Left lobe of liver (tissue), 2 donors: ENCODE data around the gene TXNDC16. TPM values are rescaled to one million over a fixed set of nuclear protein-coding genes. Genes with fewer than 3 reads are reported as not detected.

Experiments
- ATAC-seq: fragments of 200-7000 bp; cut with Tn5 transposase; one replicate; pipeline ENCODE4 v1.9.1; 2020; ENCODE audit warnings: mild to moderate bottlenecking, moderate library complexity
- DNase-seq: peaks from one replicate; pipeline ENCODE4 v3.0.0-alpha.2; 2020; ENCODE audit warnings: low spot score
- total RNA-seq: library from RNA; stranded (reverse); gene quantifications from one replicate; pipeline ENCODE4 v1.2.1, GENCODE V29; 2021
- donor health status: DM: no; HTN: no; CAD: no; lungs with moderate emphysema.
- donor health status: DM: no; HTN: yes; CAD: no.

Gene TXNDC16
- total RNA-seq, 1 donor from 2014 or later, result 2.9 TPM

DNA sequence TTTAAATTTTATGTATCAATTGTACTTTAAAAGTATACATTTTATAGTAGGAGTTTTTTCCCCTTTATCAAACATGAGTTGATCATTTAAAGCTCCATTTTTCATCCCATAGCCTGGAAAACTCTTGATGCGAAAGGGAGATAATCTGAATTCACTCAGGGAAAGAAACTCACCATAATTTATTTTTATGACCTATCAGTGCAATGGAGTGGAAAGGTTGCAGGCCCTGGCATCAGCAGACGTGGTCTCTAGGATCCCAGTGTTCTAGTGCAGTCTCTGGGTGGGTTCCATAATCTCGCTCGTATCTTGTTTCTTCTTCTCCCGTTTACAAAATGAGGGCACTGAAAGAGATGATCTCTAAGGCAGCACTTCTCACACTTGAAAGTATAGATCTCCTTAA is 153.2 kb downstream of the TXNDC16 start:
- no peak for ATAC-seq
- DNase-seq, result no peak

DNA sequence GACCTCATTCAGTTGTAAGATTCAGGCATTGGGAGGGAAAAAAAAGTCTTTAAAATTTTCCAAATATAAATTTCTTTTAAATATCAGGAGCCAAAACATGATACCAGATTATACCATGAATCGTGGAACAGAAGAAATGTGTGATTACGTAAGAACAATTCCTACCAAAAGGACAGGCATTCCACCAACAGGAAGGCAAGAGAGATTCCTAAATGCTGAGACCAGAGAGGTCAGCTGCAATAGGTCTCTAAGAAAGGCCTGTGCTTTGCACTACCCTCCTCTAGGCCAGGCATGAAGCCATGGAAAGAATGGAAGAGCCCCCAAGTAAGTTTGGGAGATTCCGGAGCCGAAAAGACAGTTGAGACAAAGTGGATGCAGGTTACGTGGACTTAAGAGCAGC is 154.5 kb downstream of the TXNDC16 start:
- ATAC-seq (no peak), DNase-seq (no peak)

DNA sequence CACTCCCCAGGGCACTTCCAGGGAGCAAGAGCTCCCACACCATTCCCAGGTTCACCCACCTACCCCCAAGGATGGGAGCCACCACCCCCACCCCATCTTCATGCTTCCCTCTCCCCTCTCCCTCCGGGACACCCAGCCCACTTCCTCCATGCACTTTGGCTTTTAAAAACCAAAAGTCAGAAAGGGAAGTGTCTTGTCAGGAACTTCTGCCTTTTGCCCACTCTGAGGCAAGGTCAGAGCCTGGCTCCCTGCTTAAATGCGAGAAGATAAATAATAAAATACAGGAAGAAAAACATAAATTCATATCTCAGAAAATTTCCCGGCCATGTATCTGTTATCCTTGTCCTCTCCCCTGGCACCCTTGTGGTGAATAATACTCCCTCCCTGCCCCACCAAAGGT is 156.6 kb downstream of the TXNDC16 start:
- no peak for DNase-seq
- ATAC-seq, result no peak

DNA sequence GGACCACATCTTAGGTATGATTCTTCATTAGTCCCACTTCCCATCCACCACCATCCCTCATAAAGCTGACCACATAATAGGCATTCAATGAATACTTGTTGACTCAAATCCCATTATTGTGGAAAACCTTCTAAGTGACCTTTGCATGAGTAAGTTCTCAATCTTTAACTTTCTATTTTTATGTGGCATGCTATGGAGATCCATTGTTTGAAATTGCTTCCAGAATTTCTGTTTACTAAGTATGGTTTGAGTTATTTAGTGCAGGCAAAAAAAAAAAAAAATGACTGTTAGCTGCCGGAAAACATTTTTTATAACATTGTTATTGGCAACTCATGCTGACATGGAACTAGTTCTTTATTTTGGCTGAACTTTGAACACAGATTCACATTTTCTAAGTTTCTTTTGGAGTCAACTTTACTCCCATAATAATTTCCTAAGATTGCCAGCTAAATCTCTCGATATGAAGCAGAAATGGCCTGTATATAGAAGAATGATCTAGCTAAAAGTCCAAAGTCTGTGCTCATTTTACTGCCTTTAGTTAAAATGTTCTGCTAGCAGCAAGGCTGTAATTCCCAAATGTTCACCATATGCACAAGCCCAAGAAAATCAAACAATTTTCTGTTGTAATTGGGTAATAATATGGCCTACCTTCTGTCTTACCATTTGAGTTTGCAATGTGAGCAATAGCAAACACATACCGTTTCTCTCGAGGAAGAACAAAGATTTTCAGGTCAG is 160.3 kb downstream of the TXNDC16 start:
- no peak for DNase-seq

More for the DNA sequence above, 160.3 kb downstream of the TXNDC16 start:
- ATAC-seq, result no peak

Other genes starting within 250 kb of the TXNDC16 start
- gene PTGER2, start 238.2 kb downstream of the TXNDC16 start, total RNA-seq, result 0.33 TPM
- 0.23 TPM for gene GPR137C, start 331 bp upstream of the TXNDC16 start, total RNA-seq
- 40.5 TPM for gene ERO1A, start 143.1 kb upstream of the TXNDC16 start, total RNA-seq
- 34.7 TPM for gene PSMC6, start 154.7 kb upstream of the TXNDC16 start, total RNA-seq
- gene STYX, start 177.7 kb upstream of the TXNDC16 start, total RNA-seq, result 11.5 TPM
- gene GNPNAT1, start 239.1 kb upstream of the TXNDC16 start, total RNA-seq, result 36.7 TPM